Measurements from ENCODE around the gene C11orf24. TPM values are rescaled to one million over a fixed set of nuclear protein-coding genes. Genes with fewer than 3 reads are reported as not detected.

Gene C11orf24
- total and polyA plus RNA-seq, 2 of the 8 experiments (the other 6 are each of a cell fraction or from before 2014, with no cell fraction given): 45.4 to 51.7 TPM

GRCh38 chr11:68224606-68225005 is 47.2 kb downstream of the C11orf24 start:
- Histone ChIP-seq H3K4me2 (ENCODE audit: insufficient read depth in 1 of 2, low read depth in 2 of 2, low read length in 2 of 2) (no peak overlapping the region), H3K9me3 (ENCODE audit: insufficient read depth in 2 of 2, low read depth in 1 of 2, low read length in 1 of 2) (peaks cover 2 to 4% of the 10 kb centered on the region in 2 experiments; a peak in 2 of 4 replicates), H2BK12ac (ENCODE audit: low read depth, low read length) (no peak overlapping the region), H3K27me3 (replicated peaks in 1 of 4; ENCODE audit: control insufficient read depth in 3 of 4, extremely low read depth in 1 of 4, insufficient read depth in 3 of 4, low read length in 3 of 4) (peaks cover 0 to 2% (median 0%) of the 10 kb centered on the region in 4 experiments; a peak in 1 of 7 replicates), H3K27ac (ENCODE audit: low read depth, low read length) (no peak overlapping the region), H3K79me2 (ENCODE audit: control insufficient read depth in 1 of 2, insufficient read depth in 2 of 2, low read length in 2 of 2) (no peaks in the 10 kb centered on the region), H3K4ac (replicated peaks; ENCODE audit: insufficient read length, low read depth, low read length) (peak overlapping the region; percentile 77), H3K56ac (replicated peaks; ENCODE audit: insufficient read length, low read depth, low read length) (no peak overlapping the region), H2BK20ac (ENCODE audit: low read length) (0 out of 2 replicates have a peak overlapping the region, but pooled peaks have one; percentile 18), H3K9ac (replicated peaks in 1 of 4; ENCODE audit: extremely low read depth in 1 of 4, low read depth in 3 of 4, low read length in 3 of 4) (no peak overlapping the region), H3K18ac (ENCODE audit: extremely low read depth, low read length) (no peak overlapping the region), H3K36me3 (ENCODE audit: control insufficient read depth in 2 of 4, insufficient read depth in 4 of 4, low read length in 3 of 4) (no peaks in the 10 kb centered on the region), H2AK5ac (ENCODE audit: low read depth, low read length) (no peak overlapping the region), H3K23me2 (ENCODE audit: low read depth, low read length) (no peaks in the 10 kb centered on the region), H4K20me1 (replicated peaks in 1 of 2; ENCODE audit: control insufficient read depth in 1 of 2, insufficient read depth in 2 of 2, low read length in 2 of 2) (peaks cover 0 to 2% of the 10 kb centered on the region in 2 experiments), H3K4me1 (replicated peaks in 1 of 4; ENCODE audit: control insufficient read depth in 3 of 4, insufficient read depth in 4 of 4, low read length in 3 of 4) (no peaks in the 10 kb centered on the region), H3K14ac (ENCODE audit: insufficient read length) (no peak overlapping the region), H2BK120ac (replicated peaks; ENCODE audit: low read depth, low read length) (no peak overlapping the region), H2BK5ac (ENCODE audit: low read depth, low read length) (no peak overlapping the region), H3K79me1 (ENCODE audit: low read depth, low read length) (no peaks in the 10 kb centered on the region), H2BK15ac (ENCODE audit: low read length) (no peak overlapping the region), H3K4me3 (ENCODE audit: extremely low read depth in 1 of 4, insufficient read depth in 2 of 4, low read depth in 3 of 4, low read length in 4 of 4) (no peak overlapping the region), H2AFZ (ENCODE audit: low read length) (no peak overlapping the region), H3K23ac (ENCODE audit: insufficient read length) (no peak overlapping the region), H4K8ac (ENCODE audit: extremely low read depth, insufficient read depth, low read length) (no peak overlapping the region), H4K5ac (ENCODE audit: insufficient read length, low read depth, low read length) (no peak overlapping the region), H4K91ac (replicated peaks; ENCODE audit: insufficient read length, low read length) (no peak overlapping the region)
- WGBS, 2 experiments (ENCODE audit: extremely low coverage in 1 of 2, insufficient coverage in 1 of 2, insufficient read length in 1 of 2, insufficient replicate concordance in 2 of 2, low coverage in 1 of 2, low lambda C conversion rate in 2 of 2, missing lambda C conversion rate in 1 of 2): 92% methylated on average over 11 of the region's 11 CpGs; no CpG with 5 or more reads in 1 of the 2 experiments
- FAIRE-seq (no peak), DNase-seq (ENCODE audit: low read depth in 1 of 2, low spot score in 2 of 2) (no peak)
- ChIA-PET CTCF (ENCODE audit: partially characterized antibody) (interaction anchor here (0.8 to 1.6 kb wide), 3 partner anchors 21 to 264 kb away, joined by 3 read pairs; no protein-coding TSS in a partner anchor), POLR2A (ENCODE audit: partially characterized antibody) (interaction anchor here (1.1 to 3.7 kb wide), 2 partner anchors 10 to 172 kb away, joined by 4 to 17 read pairs; partner anchors contain the start of gene KMT5B)
- no peak for TF ChIP-seq CBX5 (IDR thresholded peaks at IDR 0.05; ENCODE audit: low read depth, low read length)
- no peak for TF ChIP-seq CTCF (IDR thresholded peaks at IDR 0.05; ENCODE audit: control extremely low read depth in 1 of 3, insufficient read depth in 1 of 3, low read depth in 1 of 3, low read length in 3 of 3)
- TF ChIP-seq ATF3 (IDR thresholded peaks at IDR 0.05; ENCODE audit: insufficient read depth, low read depth, low read length): no peak
- no peak for TF ChIP-seq E2F6 (IDR thresholded peaks at IDR 0.05)
- TF ChIP-seq BRCA1 (IDR thresholded peaks at IDR 0.05; ENCODE audit: low read depth, low read length): no peak
- no peak for TF ChIP-seq SRF (IDR thresholded peaks at IDR 0.05; ENCODE audit: low read depth, low read length)
- no peak for TF ChIP-seq CHD2 (IDR thresholded peaks at IDR 0.05; ENCODE audit: low read length)
- TF ChIP-seq HDAC2 (IDR thresholded peaks at IDR 0.05; ENCODE audit: borderline replicate concordance in 1 of 2, low read depth in 2 of 2, low read length in 2 of 2): no peak
